ENCODE results near the gene ATP1A4.

DNA sequence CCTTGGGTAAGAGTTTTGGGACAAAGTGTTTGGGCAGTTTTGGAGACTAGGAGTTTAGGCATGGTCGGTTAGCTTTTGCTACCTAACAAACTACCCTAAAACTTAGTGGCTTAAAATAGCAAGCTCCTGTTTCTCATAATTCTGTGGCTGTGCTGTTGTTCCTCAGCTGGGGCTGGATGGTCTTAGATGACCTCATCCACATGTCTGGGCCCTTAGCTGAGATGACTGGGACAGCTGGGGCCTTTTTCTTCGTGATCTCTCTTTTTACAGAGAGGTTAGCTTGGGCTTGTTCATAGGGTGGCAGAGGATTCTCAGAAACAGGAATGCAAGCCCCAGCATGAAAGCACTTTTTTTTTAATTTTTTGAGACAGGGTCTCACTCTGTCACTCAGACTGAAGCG, 6.6 kb downstream of the ATP1A4 start:
- no peak for TF ChIP-seq CTCF (IDR thresholded peaks at IDR 0.05 in 4 of 5, conservative IDR thresholded peaks at IDR 0.05 in 1 of 5)
- no peak for TF ChIP-seq POLR2A (IDR thresholded peaks at IDR 0.05)

All from gastrocnemius medialis (tissue), 4 donors.